GM21390 (cell line): ENCODE measurements around the gene HNRNPA0.
A peak's percentile ranks its signal among the peaks of the same experiment; 100 is the strongest.
"Not testable (repeated sequence)": the region's sequence is repeated elsewhere in the genome, so short reads cannot be mapped to it uniquely, and the experiment has no call there.

ENCODE experiments used
- ATAC-seq: cut with Tn5 transposase; IDR thresholded peaks from one replicate; pipeline ENCODE4 v1.9.1; 2021; ENCODE audit not compliant: unreplicated experiment

HNRNPA0 gene

GRCh38 chr5:137754188-137754960 lies at the start of gene HNRNPA0:
Gene HNRNPA0, minus strand, starts transcription at chr5:137754363. Its CDS starts 297 bp downstream, at chr5:137754066.
- peak; percentile 76 for ATAC-seq

DNA sequence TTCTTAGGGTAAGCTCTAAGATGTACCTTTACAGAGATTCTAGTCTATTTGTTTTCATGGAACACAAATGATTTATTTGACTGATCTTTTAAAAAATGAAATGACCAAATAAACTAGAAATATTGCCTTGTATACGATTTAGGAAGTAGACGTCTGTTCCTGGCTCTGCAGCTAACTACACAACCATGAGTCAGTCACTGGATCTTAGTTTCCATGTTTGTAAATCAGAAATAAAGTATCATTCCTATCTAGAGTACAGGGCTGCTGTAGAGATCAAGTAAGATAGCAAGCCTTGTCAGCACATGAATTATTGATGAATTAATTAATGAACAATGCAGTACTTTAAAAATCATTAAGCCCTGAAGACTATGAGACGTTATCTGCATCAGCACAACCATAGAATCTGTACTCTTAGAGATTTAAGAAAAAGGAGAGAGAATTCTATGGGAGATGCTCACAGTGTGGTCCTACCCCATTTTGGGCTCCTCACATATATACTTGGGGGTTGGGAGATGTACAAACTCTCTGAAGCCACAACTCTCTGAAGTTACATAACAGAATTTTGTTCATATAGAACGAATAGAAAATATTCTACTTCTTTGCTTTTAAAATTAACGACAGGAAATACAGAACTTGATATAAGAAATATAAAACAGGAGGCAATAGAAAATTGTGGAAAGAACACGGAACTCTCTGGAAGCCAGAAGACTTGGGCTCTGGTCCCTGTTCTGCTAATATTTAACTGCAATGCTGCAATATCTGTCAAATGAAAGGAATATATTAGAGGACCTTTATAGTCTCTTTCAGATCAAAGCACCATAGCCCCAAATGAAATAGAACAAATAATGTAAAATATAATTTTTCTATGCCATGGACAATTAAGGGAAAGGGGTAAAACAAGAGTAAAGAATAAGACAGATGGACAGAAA lies 48.4 kb upstream of the HNRNPA0 start:
- no peak for ATAC-seq

GRCh38 chr5:137800700-137801411 lies 46.7 kb upstream of the HNRNPA0 start:
- no peak for ATAC-seq

- ATAC-seq: no peak
Observed at GRCh38 chr5:137796279-137796678, 42.1 kb upstream of the HNRNPA0 start.

GRCh38 chr5:137794863-137795262 lies 40.7 kb upstream of the HNRNPA0 start:
- ATAC-seq: no peak

DNA sequence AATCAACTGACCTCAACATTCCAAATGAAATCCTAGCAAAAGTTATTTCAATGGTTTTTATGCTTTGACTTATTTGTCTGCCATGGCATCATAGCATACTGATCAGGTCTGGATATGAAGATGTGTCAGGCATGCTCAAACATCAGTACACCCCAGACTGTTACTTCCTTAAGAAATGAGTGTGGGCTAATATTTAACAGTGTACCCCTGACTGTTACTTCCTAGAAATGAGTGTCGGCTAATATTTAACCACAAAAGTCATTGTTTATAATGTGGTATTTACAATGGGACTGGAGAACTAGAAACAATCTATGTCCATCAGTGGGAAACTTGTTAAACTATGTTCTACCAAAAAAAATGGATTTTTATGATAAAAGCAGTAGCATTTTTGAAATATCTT lies 38.1 kb upstream of the HNRNPA0 start:
- ATAC-seq: no peak

GRCh38 chr5:137791799-137792198 lies 37.6 kb upstream of the HNRNPA0 start:
- no peak for ATAC-seq

- ATAC-seq: no peak
Observed at GRCh38 chr5:137791387-137791786, 37.2 kb upstream of the HNRNPA0 start.

- ATAC-seq: not testable (repeated sequence)
Observed at GRCh38 chr5:137788560-137788959, 34.4 kb upstream of the HNRNPA0 start.

DNA sequence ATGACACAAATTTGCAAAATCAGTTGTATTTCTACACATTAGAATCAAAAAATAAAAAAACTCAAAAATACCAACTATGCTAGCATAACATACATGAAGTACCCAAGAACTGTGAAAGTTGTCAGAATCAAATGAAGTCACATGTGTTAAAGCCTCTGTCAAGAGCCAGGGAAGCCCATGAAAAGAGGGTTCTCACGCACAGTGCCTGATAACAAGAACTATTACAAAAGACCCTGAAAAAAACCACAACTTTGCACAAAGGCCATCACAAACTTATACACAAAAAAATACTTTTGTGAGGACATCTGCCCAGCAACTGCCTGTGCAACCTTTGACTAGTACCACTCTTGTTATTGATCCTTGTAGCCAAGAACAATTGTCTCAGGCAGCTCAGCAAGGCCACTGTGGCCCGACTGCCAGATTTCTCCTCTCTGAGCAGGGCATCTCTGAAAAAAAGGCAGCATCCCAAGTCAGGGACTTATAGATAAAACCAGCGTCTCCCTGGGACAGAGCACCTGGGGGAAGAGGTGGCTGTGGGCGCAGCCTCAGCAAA lies 28.9 kb upstream of the HNRNPA0 start:
- no peak for ATAC-seq

DNA sequence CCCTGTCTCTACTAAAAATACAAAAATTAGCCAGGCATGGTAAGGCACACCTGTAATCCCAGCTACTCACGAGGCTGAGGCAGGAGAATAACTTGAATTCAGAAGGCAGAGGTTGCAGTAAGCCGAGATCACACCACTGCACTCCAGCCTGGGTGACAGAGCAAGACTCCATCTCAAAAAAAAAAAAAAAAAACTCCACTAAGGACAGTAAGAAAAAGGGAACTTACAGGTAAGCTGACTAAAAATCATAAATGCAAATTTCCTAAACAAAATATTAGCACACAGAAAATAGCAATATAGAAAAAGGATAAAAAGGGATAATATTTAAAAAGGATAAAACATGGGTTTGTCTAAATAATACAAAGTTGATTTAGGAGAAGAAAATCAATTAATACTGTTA lies 27.9 kb upstream of the HNRNPA0 start:
- ATAC-seq: no peak

DNA sequence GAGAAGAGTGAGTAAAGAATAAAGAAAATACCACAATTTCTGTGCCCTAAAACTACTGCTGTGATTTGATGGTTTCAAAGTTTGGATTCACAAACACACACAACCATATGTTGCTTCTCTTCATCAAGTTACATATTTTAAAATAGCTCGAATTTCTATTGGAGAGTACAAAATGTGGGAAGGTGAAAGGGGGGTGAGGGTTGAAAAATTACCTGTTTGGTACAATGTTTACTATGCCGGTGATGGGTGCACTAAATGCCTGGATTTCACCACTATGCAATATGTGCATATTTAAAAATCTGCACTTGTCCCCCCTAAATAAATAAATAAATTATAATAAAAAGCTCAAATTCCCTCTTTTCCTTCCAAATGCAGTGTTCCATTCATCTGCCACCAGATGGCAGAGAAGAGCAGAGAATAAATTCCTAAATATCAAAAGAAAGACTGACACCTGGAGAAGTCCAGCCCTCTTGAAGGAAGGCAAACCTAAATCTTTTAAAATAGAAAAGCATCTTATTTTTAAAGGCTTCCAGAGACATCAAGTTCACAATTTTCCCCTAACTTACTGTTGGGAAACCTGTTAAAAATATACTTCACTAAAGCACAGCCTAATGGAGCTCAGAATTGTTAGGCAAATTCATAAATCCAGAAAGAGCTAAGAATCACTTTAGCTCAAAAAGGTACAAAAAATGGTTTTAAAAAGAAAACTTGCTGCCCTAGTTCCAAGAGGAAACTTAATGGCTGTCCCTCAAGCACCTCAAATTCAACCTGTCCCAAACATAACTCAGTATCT lies 24.8 kb upstream of the HNRNPA0 start:
- no peak for ATAC-seq

DNA sequence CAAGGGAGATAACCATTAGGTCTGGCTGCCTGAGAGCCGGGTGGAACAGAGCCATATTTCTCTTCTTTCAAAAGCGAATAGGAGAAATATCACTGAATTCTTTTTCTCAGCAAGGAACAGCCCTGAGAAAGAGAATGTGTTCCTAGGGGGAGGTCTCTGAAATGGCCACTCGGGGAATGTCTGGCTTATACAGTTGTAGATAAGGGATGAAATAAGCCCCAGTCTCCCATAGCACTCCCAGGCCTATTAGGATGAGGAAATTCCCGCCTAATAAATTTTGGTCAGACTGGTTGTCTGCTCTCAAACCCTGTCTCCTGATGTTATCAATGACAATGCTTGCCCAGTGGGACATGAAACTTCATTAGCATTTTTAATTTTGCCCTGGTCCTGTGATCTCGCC lies 13.8 kb upstream of the HNRNPA0 start:
- not testable (repeated sequence) for ATAC-seq

DNA sequence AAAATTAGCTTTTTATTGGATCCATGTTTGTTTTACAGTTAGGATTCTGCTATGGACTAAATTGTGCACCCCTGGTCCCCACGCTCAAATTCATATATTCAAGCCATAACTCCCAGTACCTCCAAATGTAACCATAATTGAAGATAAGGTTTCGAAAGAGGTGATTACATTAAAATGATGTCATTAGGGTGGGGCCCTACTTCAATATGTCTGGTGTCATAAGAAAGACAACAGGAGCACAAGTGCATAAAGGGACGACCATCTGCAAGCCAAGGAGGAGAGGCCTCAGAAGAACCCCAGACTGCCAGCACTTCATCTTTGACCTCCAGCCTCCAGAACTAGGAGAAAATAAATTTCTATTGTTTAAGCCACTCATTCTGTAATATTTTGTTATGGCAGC lies 7.4 kb upstream of the HNRNPA0 start:
- ATAC-seq: no peak

DNA sequence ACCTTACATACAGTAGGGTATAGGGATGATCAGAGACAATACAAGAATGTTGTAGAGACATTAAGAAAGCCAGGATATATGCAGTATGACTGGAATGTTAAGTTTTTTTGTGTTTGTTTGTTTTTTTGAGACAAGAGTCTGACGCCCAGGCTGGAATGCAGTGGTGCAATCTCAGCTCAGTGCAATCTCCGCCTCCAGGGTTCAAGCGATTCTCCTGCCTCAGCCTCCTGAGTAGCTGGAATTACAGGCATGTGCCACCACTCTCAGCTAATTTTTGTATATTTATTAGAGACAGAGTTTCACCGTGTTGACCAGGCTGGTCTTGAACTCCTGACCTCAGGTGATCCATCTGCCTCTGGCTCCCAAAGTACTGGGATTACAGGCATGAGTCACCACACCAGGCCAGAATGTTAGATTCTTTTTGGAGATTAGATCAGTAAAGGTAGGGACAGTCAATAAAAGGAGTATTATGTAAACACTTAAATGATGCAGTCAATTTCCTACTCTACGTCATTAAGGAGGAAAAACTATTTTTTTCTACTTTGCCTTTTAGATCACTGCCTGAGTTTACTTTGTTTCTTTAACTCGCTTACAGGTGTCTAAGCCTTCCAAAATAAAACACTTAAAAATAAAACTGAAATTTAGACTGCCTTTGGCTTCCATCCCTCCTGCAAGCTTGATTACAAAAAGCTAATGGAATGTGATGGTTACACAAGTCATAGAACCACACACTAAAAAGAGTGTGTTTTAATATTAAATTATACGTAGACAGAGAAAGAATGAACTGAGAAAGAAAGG lies 6.8 kb upstream of the HNRNPA0 start:
- ATAC-seq: no peak

- ATAC-seq: no peak
Observed at GRCh38 chr5:137760294-137760693, 6.1 kb upstream of the HNRNPA0 start.

GRCh38 chr5:137758715-137759306 lies 4.6 kb upstream of the HNRNPA0 start:
- peak; percentile 30 for ATAC-seq

GRCh38 chr5:137758121-137758520 lies 4.0 kb upstream of the HNRNPA0 start:
- ATAC-seq: no peak

GRCh38 chr5:137757634-137758033 lies 3.5 kb upstream of the HNRNPA0 start:
- ATAC-seq: no peak
